Muscle layer of duodenum (tissue), 2 donors: ENCODE results near the gene ACTN3.
A peak's percentile ranks its signal among the peaks of the same experiment; 100 is the strongest.

Experiments
- H3K27ac ChIP-seq: one replicate; pipeline ENCODE4 v1.7.0; 2013; ENCODE audit warnings: mild to moderate bottlenecking, low read length
- H3K27me3 ChIP-seq: one replicate; pipeline ENCODE4 v1.7.0; 2013; ENCODE audit warnings: low read depth, mild to moderate bottlenecking, control low read depth, low read length
- H3K36me3 ChIP-seq, 2 donors: one replicate each; pipeline ENCODE4 v1.7.0; 2013; ENCODE audit warnings: low read length in 2 of 2, control low read depth in 1 of 2, mild to moderate bottlenecking in 1 of 2; ENCODE audit not compliant: insufficient read depth in 2 of 2, control insufficient read depth in 1 of 2
- H3K4me1 ChIP-seq, 2 donors: one replicate each; pipeline ENCODE4 v1.7.0; 2013; ENCODE audit warnings: low read length in 2 of 2, mild to moderate bottlenecking in 2 of 2, control low read depth in 1 of 2, moderate library complexity in 1 of 2; ENCODE audit not compliant: insufficient read depth in 2 of 2, control insufficient read depth in 1 of 2
- H3K4me3 ChIP-seq, 2 donors: one replicate each; pipeline ENCODE4 v1.7.0; 2013; ENCODE audit warnings: low read length in 2 of 2, low read depth in 1 of 2, mild to moderate bottlenecking in 1 of 2
- H3K9me3 ChIP-seq, 2 donors: one replicate each; pipeline ENCODE4 v1.7.0; 2013; ENCODE audit warnings: low read length in 2 of 2, control low read depth in 1 of 2, mild to moderate bottlenecking in 1 of 2; ENCODE audit not compliant: control insufficient read depth in 1 of 2
- donor health status: healthy.

Gene ACTN3

DNA sequence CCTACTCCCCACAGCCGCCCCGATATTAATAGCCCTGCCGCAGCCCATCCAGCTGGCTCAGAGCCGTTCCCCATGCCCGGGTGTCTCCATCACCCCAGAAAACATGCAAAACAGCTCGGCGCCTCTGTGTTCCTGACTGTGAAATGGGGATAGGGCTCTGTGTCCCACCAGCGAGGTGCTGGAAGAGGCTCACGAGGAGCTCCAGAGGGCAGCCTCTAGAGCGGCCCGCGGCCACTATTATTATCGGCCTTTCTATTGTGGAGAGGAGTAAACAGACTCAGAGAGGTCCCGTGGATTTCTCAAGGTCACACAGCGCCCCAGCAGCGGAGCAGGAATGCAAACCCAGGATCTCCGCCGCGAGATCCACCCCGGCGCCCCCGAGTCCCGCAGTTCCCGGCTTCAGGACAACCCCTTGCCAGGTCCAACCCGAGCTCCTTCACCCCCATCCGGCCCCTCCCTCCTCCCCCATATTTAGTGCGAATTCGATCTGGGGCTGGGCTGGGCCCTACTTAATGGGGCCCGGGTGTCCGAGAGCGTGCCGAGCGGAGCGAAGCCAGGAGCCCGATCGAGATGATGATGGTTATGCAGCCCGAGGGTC lies at the start of gene ACTN3:
TSS of gene ACTN3 (plus strand) at position 536 of the 598 bp plus-strand sequence. CDS start at position 571, 35 bp downstream.
- no peaks in the 10 kb centered on the region for H3K27me3 ChIP-seq
- H3K27ac ChIP-seq, result peak within 1 kb of the TSS; percentile 14
- H3K4me1 ChIP-seq, result peaks cover 5 to 29% of the 10 kb centered on the region in 2 donors
- no peaks in the 10 kb centered on the region for H3K9me3 ChIP-seq
- peak within 1 kb of the TSS; percentile 79 to 85 for H3K4me3 ChIP-seq
- peaks cover 0 to 20% of the 10 kb centered on the region in 2 donors for H3K36me3 ChIP-seq

DNA sequence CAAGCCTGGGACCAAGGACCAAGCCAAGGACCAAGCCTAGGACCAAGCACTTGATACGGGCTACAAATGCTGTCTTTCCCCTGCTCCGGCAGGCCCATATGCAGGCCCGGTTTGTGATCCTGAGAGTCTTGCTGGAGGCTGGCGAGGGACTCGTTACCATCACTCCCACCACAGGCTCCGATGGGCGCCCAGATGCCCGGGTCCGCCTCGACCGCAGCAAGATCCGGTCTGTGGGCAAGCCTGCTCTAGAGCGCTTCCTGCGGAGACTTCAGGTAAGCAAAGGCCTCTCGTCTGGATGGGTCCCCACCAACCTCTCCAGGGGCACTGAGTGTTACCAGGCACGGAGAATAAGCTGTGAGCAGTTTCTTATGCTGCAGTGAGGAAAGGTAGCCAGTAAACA lies 49.5 kb upstream of the ACTN3 start:
- H3K27ac ChIP-seq, result no peak overlapping the region

DNA sequence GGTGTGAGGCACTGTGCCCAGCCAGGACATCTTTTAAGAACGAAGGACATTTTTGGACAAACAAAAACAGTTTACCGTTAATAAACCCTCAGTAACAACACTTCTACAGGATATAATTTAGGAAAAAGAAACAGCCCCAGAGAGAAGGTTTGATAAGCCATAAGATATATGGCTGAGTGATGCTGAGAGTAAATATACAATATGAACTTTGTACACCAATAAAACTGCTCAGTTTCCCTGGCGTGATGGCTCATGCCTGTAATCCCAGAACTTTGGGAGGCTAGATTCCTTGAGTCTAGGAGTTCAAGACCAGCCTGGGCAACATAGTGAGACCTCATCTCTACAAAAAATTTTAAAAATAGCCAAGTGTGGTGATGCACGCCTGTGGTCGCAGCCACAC lies 48.2 kb upstream of the ACTN3 start:
- Histone ChIP-seq H3K9me3 (no peaks in the 10 kb centered on the region), H3K27ac (no peak overlapping the region), H3K36me3 (peaks cover 4 to 30% of the 10 kb centered on the region in 2 donors)

More for the DNA sequence above, 49.5 kb upstream of the ACTN3 start:
- no peak overlapping the region for H3K4me3 ChIP-seq
- H3K9me3 ChIP-seq, result no peaks in the 10 kb centered on the region
- no peaks in the 10 kb centered on the region for H3K4me1 ChIP-seq
- H3K36me3 ChIP-seq, result peaks cover 11 to 41% of the 10 kb centered on the region in 2 donors
- H3K27me3 ChIP-seq, result no peaks in the 10 kb centered on the region

DNA sequence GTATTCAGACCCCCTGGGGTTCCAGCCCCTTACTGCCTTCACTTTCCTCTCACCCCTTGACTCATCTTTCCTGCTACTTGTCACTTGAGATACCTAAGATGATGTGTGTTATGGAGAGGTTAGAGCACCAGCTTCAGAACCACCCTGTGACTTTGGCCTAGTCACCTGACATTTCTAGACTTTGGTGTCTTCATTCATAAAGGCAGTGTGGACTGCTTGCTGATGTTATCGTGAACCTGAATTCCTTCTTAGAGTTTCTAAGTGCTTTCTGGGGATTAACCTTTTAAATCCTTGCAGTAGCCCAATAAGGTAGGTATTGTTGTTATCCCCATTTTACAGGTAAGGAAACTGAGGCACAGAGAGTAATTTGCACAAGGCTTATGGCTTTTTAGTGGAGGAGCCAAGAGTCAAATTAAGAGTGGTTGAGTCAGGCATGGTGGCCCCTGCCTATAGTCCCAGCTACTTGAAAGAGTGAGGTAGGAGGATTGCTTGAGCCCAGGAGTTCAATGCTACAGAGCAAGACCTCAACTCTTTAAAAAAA lies 41.4 kb upstream of the ACTN3 start:
- H3K27me3 ChIP-seq, result no peaks in the 10 kb centered on the region
- H3K36me3 ChIP-seq, result peaks cover 0 to 24% of the 10 kb centered on the region in 2 donors
- H3K4me3 ChIP-seq, result no peak overlapping the region
- H3K27ac ChIP-seq, result no peak overlapping the region
- no peaks in the 10 kb centered on the region for H3K9me3 ChIP-seq
- H3K4me1 ChIP-seq, result no peaks in the 10 kb centered on the region

More for the DNA sequence above, 48.2 kb upstream of the ACTN3 start:
- H3K4me1 ChIP-seq, result no peaks in the 10 kb centered on the region
- no peaks in the 10 kb centered on the region for H3K27me3 ChIP-seq
- no peak overlapping the region for H3K4me3 ChIP-seq

DNA sequence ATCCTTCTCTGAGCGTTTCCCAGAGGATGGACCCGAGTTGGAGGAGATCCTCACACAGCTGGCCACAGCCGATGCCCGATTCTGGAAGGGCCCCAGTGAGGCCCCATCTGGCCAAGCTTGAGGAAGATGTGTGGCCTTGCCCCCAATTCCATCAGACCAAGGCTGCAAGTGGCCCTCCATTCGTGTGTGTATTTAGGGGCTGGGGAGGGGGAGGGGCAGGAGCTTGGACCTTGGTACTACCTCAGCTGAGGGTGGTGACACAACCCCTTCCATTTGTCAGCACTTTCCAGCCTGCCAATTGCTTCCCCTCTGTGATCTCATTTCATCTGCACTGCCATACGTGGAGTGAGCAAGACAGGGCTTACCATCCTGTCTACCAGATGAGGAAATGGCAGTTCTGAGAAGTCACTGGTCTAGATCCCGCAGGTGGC lies 37.6 kb upstream of the ACTN3 start:
- Histone ChIP-seq H3K4me1 (peaks cover 6 to 10% of the 10 kb centered on the region in 2 donors), H3K27ac (no peak overlapping the region), H3K27me3 (no peaks in the 10 kb centered on the region), H3K9me3 (no peaks in the 10 kb centered on the region), H3K4me3 (no peak overlapping the region), H3K36me3 (peaks cover 3 to 19% of the 10 kb centered on the region in 2 donors)

DNA sequence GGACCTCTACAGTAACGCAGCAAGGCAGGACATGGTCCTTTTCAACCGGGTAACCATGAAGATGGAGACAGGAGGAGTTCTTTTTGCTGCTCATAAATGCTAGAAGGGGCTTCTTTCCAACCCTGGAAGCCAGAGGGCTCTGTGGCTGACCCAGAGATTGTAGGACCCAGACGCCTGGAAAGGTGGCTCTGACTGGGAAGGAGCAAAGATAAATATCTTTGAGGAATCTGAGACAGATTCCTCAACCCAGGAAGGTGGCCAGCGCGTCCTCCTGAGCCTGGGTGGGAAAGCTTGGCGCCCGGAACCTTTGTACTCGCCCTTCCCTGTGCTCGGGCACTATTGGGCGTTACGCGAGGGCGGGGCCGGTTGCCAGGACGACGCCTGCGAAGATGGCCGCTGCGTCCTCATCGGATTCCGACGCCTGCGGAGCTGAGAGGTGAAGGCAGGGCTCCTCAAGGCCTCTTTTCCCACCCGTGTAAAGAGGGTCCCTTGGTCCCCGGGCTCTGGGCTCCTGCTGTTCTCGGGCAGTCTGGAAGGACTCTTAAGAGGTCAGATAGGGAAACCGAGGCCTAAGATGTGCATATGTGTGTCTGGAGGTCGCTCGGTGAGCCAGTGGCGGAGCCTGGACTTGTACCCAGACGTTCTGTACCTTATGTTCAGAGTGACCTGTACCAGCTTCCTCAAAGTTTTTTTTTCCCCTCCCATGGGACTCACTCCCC lies 36.3 kb upstream of the ACTN3 start, which contains the start of gene BBS1:
TSS of gene BBS1 (plus strand) at position 365 of the 719 bp plus-strand sequence. CDS start at position 390, 25 bp downstream.
- no peaks in the 10 kb centered on the region for H3K27me3 ChIP-seq
- peaks cover 6 to 18% of the 10 kb centered on the region in 2 donors for H3K36me3 ChIP-seq
- H3K4me1 ChIP-seq, result peaks cover 6 to 10% of the 10 kb centered on the region in 2 donors
- peak within 1 kb of the TSS; percentile 76 to 84 for H3K4me3 ChIP-seq
- no peaks in the 10 kb centered on the region for H3K9me3 ChIP-seq
- peak within 1 kb of the TSS; percentile 69 for H3K27ac ChIP-seq

DNA sequence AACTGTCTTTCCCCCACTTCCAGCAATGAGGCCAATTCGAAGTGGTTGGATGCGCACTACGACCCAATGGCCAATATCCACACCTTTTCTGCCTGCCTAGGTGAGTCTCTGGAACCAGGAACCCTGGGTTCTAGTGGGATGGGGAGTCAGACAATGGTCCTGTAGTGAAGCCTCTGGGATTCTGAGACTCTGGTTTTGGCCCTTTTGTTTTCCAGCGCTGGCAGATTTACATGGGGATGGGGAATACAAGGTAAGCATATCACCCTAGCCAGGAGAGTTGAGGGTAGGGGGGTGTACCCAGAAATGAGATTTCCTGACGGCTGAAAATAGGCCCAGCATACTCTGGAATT lies 35.7 kb upstream of the ACTN3 start:
- peak overlapping the region; percentile 76 to 84 for H3K4me3 ChIP-seq
- no peaks in the 10 kb centered on the region for H3K27me3 ChIP-seq
- H3K4me1 ChIP-seq, result peaks cover 6 to 10% of the 10 kb centered on the region in 2 donors
- H3K36me3 ChIP-seq, result peaks cover 6 to 21% of the 10 kb centered on the region in 2 donors
- H3K9me3 ChIP-seq, result no peaks in the 10 kb centered on the region
- peak overlapping the region; percentile 69 for H3K27ac ChIP-seq

DNA sequence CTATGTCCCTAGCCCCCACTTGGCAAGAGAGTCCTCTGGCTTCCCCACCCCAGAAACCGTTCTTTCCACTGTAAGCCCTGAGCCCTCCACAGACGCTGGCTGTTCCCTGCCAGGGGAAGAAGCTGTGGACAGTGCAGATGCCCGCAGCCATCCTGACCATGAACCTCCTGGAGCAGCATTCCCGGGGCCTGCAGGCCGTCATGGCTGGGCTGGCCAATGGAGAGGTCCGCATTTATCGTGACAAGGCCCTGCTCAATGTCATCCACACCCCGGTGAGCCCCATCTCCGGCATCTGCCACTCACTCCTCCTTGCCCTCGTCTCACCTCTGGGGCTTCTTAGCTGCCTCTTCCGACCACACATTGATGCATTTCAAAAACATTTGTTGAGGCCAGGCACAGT lies 23.1 kb upstream of the ACTN3 start:
- Histone ChIP-seq H3K4me3 (no peak overlapping the region), H3K9me3 (no peaks in the 10 kb centered on the region), H3K27ac (no peak overlapping the region), H3K4me1 (no peaks in the 10 kb centered on the region), H3K27me3 (no peaks in the 10 kb centered on the region), H3K36me3 (peaks cover 33 to 57% of the 10 kb centered on the region in 2 donors)

DNA sequence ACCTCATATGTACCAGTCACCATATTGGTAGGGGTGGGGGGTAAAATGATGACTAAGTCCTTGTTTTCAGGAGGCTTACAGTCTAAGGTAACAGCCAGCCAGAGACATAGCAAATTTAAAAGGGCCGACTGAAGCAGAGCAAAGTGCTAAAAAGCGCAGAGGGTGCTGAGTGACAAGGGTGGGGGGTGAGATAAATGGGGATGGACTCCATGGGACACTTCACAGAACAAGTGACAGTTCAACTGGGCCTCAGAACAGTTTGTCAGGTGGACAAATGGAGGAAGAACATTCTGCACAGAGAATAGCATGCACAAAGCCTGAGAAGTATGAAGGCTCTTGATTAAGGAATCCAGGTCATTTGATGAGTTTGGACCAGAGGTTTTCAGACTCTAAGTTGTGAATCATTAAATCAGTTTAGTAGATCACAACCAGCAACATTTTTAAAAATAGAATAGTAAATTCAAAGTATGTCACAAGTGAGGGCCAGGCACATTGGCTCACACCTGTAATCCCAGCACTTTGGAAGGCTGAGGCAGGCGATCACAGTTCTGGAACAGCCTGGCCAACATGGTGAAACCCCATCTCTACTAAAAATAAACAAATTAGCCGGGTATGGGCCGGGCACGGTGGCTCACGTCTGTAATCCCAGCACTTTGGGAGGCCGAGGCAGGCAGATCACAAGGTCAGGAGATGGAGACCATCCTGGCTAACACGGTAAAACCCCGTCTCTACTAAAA lies 22.2 kb upstream of the ACTN3 start:
- no peaks in the 10 kb centered on the region for H3K9me3 ChIP-seq
- H3K36me3 ChIP-seq, result peaks cover 33 to 55% of the 10 kb centered on the region in 2 donors
- no peak overlapping the region for H3K27ac ChIP-seq
- no peaks in the 10 kb centered on the region for H3K4me1 ChIP-seq
- H3K4me3 ChIP-seq, result no peak overlapping the region
- no peaks in the 10 kb centered on the region for H3K27me3 ChIP-seq

DNA sequence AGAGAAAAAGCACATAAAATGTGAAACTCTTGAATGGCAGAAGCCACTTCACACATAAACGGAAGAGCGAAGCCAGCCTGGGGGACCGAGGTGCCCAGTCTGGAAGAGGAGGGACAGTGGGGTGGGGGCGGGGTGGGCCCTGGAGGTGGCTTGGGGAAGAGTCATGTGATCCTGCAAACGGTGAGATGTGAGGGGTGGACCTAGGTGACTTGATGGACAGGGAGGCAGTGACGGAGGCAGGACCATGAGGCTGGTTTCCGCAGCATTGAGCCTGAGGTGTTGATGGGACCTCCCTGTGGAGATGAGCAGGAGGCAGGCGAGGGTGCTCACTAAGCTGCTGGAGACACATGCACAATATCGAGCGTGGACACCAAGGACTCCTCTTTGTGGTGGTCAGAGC lies 17.6 kb upstream of the ACTN3 start:
- Histone ChIP-seq H3K9me3 (no peaks in the 10 kb centered on the region), H3K36me3 (peaks cover 7 to 40% of the 10 kb centered on the region in 2 donors)

DNA sequence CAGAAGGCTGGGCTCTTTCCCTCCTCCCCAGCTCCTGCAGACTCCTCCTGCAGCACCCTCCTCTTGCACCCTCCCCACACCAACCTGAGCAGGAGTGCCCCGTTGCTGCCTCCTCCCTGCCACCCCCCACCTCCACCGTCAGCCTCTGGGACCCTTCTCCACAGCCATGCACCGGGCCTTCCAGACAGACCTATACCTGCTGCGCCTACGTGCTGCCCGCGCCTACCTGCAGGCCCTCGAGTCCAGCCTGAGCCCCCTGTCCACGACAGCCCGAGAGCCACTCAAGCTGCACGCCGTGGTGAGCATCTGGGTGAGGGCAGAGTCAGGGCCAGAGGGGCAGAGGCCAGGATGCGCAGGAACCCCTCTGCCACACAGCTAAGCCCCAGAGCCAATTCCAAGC lies 17.0 kb upstream of the ACTN3 start:
- Histone ChIP-seq H3K36me3 (peaks cover 7 to 40% of the 10 kb centered on the region in 2 donors), H3K9me3 (no peaks in the 10 kb centered on the region), H3K27ac (no peak overlapping the region), H3K4me3 (no peak overlapping the region), H3K4me1 (no peaks in the 10 kb centered on the region), H3K27me3 (no peaks in the 10 kb centered on the region)

More for the DNA sequence above, 17.6 kb upstream of the ACTN3 start:
- no peak overlapping the region for H3K27ac ChIP-seq
- no peaks in the 10 kb centered on the region for H3K4me1 ChIP-seq
- no peaks in the 10 kb centered on the region for H3K27me3 ChIP-seq
- no peak overlapping the region for H3K4me3 ChIP-seq
